Measurements from ENCODE around the gene KRTAP29-1.

GRCh38 chr17:41265078-41265477 is 37.6 kb downstream of the KRTAP29-1 start, which contains the start of gene KRTAP9-6:
- TF ChIP-seq CTCF (optimal IDR thresholded peaks at IDR 0.05 in 1 of 3, IDR thresholded peaks at IDR 0.05 in 1 of 3, conservative IDR thresholded peaks at IDR 0.05 in 1 of 3; ENCODE audit: extremely low read depth in 1 of 3, insufficient read depth in 2 of 3, low read length in 3 of 3) = no peak
- TF ChIP-seq EZH2 (IDR thresholded peaks at IDR 0.05; ENCODE audit: low read length) = no peak
